Measurements from ENCODE around the gene OSBPL7. TPM values are rescaled to one million over a fixed set of nuclear protein-coding genes. Genes with fewer than 3 reads are reported as not detected.
A peak's percentile ranks its signal among the peaks of the same experiment; 100 is the strongest.
"Not testable (repeated sequence)": the region's sequence is repeated elsewhere in the genome, so short reads cannot be mapped to it uniquely, and the experiment has no call there.

Gene OSBPL7
- total RNA-seq, 1 donor from 2014 or later: 14.4 TPM

- Histone ChIP-seq H3K4me3 (no peak overlapping the region), H3K36me3 (no peaks in the 10 kb centered on the region), H3K27ac (no peak overlapping the region), H3K9me3 (no peaks in the 10 kb centered on the region), H3K27me3 (peaks cover 46% of the 10 kb centered on the region), H3K4me1 (no peaks in the 10 kb centered on the region)
- no peak for TF ChIP-seq CTCF (IDR thresholded peaks at IDR 0.05)
- ATAC-seq: no peak
- no peak for DNase-seq
- intact Hi-C loops (cut with DNase I): no loop called here
These were observed 47.3 kb downstream of the OSBPL7 start for GRCh38 chr17:47774331-47774730.

GRCh38 chr17:47773649-47774048, 47.9 kb downstream of the OSBPL7 start:
- H3K27ac ChIP-seq; intact Hi-C loops (cut with DNase I); H3K4me1 ChIP-seq; DNase-seq; H3K36me3 ChIP-seq; H3K9me3 ChIP-seq; H3K4me3 ChIP-seq: not testable (repeated sequence)
- H3K27me3 ChIP-seq: peaks cover 42% of the 10 kb centered on the region
- ATAC-seq: peak; percentile 31

DNA sequence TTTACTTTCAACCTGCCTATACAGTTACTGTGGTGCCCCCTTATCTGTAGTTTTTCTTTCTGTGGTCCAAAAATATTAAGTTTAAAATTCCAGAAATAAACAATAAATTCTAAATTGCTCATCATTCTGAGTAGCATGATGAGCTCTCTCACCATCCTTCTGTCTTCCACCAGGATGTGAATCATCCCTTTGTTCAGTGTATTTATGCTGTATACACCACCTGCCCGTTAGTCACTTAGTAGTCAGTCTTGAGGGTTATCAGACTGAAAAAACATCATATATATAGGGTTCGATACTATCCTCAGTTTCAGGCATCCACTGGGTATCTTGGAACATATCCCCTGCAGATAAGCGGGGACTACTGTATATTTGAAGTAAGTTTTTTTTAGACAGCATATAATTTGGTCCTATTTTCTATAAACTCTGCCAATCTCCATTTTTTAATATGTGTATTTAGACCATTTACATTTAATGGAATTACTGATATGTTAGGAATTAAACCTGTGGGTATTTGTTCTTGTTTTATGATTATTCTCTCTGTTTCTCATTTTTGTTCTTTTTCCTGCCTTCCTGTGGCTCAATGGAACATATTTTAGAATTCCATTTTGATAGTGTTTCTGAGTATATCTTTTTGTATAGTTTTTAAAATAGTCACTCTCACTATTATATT, 57.5 kb downstream of the OSBPL7 start:
- intact Hi-C loops (cut with DNase I): no loop called here
- TF ChIP-seq CTCF (IDR thresholded peaks at IDR 0.05): no peak

DNA sequence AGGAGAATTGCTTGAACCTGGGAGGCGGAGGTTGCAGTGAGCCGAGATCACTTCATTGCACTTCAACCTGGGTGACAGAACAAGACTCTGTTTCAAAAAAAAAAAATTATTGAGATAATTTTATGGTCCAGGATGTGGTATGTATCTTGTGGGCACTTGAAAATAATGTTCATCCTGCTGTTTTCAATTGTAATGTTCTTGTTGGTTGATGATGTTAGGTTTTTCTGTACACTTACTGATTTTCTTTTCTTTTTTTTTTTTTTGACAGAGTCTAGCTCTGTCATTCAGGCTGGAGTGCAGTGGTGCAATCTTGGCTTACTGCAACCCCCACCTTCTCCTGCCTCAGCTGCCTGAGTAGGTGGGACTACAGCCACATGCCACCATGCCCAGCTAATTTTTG, 58.9 kb downstream of the OSBPL7 start:
- H3K4me1 ChIP-seq: no peaks in the 10 kb centered on the region
- no peak overlapping the region for H3K27ac ChIP-seq
- ATAC-seq (no peak), DNase-seq (no peak)
- no peak for TF ChIP-seq CTCF (IDR thresholded peaks at IDR 0.05)
- H3K27me3 ChIP-seq: peaks cover 10% of the 10 kb centered on the region
- intact Hi-C loops (cut with DNase I): no loop called here
- H3K4me3 ChIP-seq: no peak overlapping the region
- H3K36me3 ChIP-seq: no peaks in the 10 kb centered on the region
- no peaks in the 10 kb centered on the region for H3K9me3 ChIP-seq

More for the DNA sequence above, 57.5 kb downstream of the OSBPL7 start:
- DNase-seq: no peak
- H3K27me3 ChIP-seq: peaks cover 12% of the 10 kb centered on the region
- no peak overlapping the region for H3K27ac ChIP-seq
- no peak overlapping the region for H3K4me3 ChIP-seq
- ATAC-seq: no peak
- H3K4me1 ChIP-seq: no peaks in the 10 kb centered on the region
- no peaks in the 10 kb centered on the region for H3K36me3 ChIP-seq
- no peaks in the 10 kb centered on the region for H3K9me3 ChIP-seq

GRCh38 chr17:47760409-47761140, 61.0 kb downstream of the OSBPL7 start:
- no peak for ATAC-seq
- no peaks in the 10 kb centered on the region for H3K36me3 ChIP-seq

More at GRCh38 chr17:47760409-47761140, 61.0 kb downstream of the OSBPL7 start:
- H3K4me1 ChIP-seq: no peaks in the 10 kb centered on the region
- no peak overlapping the region for H3K4me3 ChIP-seq
- H3K27me3 ChIP-seq: peaks cover 30% of the 10 kb centered on the region
- no peak for TF ChIP-seq CTCF (IDR thresholded peaks at IDR 0.05)
- DNase-seq: no peak
- no peaks in the 10 kb centered on the region for H3K9me3 ChIP-seq
- intact Hi-C loops (cut with DNase I): no loop called here
- no peak overlapping the region for H3K27ac ChIP-seq
